22Rv1 (cell line): ENCODE data around the gene KIF25.

Source experiments
- CTCF ChIP-seq: fragments of 450-650 bp; IDR thresholded peaks from 2 replicates; pipeline ENCODE4 v1.5.1; 2017; ENCODE audit warnings: mild to moderate bottlenecking
- ZFX ChIP-seq: fragments of 450-650 bp; IDR thresholded peaks from 2 replicates; pipeline ENCODE4 v1.6.1; 2017; ENCODE audit warnings: antibody characterized with exemption, borderline replicate concordance

GRCh38 chr6:168088161-168089053, 90.9 kb downstream of the KIF25 start:
- no peak for TF ChIP-seq CTCF
- TF ChIP-seq ZFX, result no peak
